Measurements from ENCODE around the gene THBD. TPM values are rescaled to one million over a fixed set of nuclear protein-coding genes. Genes with fewer than 3 reads are reported as not detected.

THBD gene
- total RNA-seq, 1 donor from 2014 or later: not detected

DNA sequence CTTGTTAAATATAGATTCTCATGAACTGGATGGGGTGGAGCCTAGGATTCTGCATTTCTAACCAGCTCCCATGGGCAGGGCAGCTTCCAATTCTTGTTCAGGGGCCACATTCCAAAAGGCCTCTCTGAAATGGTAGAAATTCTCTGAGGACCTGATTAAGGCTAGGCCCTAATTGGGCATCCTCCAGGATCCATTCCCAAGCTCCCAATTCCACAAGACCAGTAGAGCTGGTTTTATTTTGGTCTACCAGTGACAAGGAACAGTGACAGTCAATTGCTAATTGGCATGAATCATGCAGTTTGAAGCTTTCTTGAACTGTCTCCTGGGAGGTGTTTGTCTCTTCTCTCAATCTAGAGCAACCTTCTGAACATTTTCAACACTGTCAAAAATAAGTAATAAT lies 3.0 kb downstream of the THBD start:
- H3K27me3 Mint-ChIP-seq: peaks cover 55% of the 10 kb centered on the region
- no peaks in the 10 kb centered on the region for H3K36me3 Mint-ChIP-seq (ENCODE audit: low read depth)
- H3K9me3 Mint-ChIP-seq: no peaks in the 10 kb centered on the region
- intact Hi-C loops (cut with micrococcal nuclease): no loop called here
- H3K4me3 Mint-ChIP-seq: no peak overlapping the region
- peaks cover 4% of the 10 kb centered on the region for H3K4me1 Mint-ChIP-seq
- DNase-seq: no peak
- no peak overlapping the region for H3K27ac Mint-ChIP-seq

- H3K36me3 Mint-ChIP-seq (ENCODE audit: low read depth): no peaks in the 10 kb centered on the region
- H3K9me3 Mint-ChIP-seq: no peaks in the 10 kb centered on the region
- no peak for DNase-seq
- H3K27ac Mint-ChIP-seq: no peak overlapping the region
- H3K4me1 Mint-ChIP-seq: no peaks in the 10 kb centered on the region
- peaks cover 44% of the 10 kb centered on the region for H3K27me3 Mint-ChIP-seq
- H3K4me3 Mint-ChIP-seq: no peak overlapping the region
- intact Hi-C loops (cut with micrococcal nuclease): no loop called here
Measured at GRCh38 chr20:23043376-23043775, 6.1 kb downstream of the THBD start.

- H3K9me3 Mint-ChIP-seq: no peaks in the 10 kb centered on the region
- intact Hi-C loops (cut with micrococcal nuclease): no loop called here
- H3K4me3 Mint-ChIP-seq: no peak overlapping the region
- no peaks in the 10 kb centered on the region for H3K4me1 Mint-ChIP-seq
- H3K27me3 Mint-ChIP-seq: peaks cover 36% of the 10 kb centered on the region
- no peaks in the 10 kb centered on the region for H3K36me3 Mint-ChIP-seq (ENCODE audit: low read depth)
- no peak for DNase-seq
- no peak overlapping the region for H3K27ac Mint-ChIP-seq
Measured at GRCh38 chr20:23042270-23042669, 7.2 kb downstream of the THBD start.

GRCh38 chr20:23039885-23040508 lies 9.5 kb downstream of the THBD start:
- Mint-ChIP-seq H3K27me3 (peaks cover 24% of the 10 kb centered on the region), H3K4me3 (no peak overlapping the region)
- intact Hi-C loops (cut with micrococcal nuclease): no loop called here

GRCh38 chr20:23039136-23039875 lies 10.2 kb downstream of the THBD start:
- H3K9me3 Mint-ChIP-seq: no peaks in the 10 kb centered on the region
- no peaks in the 10 kb centered on the region for H3K4me1 Mint-ChIP-seq
- no peak overlapping the region for H3K27ac Mint-ChIP-seq
- H3K4me3 Mint-ChIP-seq: no peak overlapping the region
- intact Hi-C loops (cut with micrococcal nuclease): no loop called here
- H3K36me3 Mint-ChIP-seq (ENCODE audit: low read depth): no peaks in the 10 kb centered on the region
- no peak for DNase-seq
- peaks cover 21% of the 10 kb centered on the region for H3K27me3 Mint-ChIP-seq

More at GRCh38 chr20:23039885-23040508, 9.5 kb downstream of the THBD start:
- no peaks in the 10 kb centered on the region for H3K36me3 Mint-ChIP-seq (ENCODE audit: low read depth)
- DNase-seq: no peak
- no peaks in the 10 kb centered on the region for H3K9me3 Mint-ChIP-seq
- H3K27ac Mint-ChIP-seq: no peak overlapping the region
- H3K4me1 Mint-ChIP-seq: no peaks in the 10 kb centered on the region

DNA sequence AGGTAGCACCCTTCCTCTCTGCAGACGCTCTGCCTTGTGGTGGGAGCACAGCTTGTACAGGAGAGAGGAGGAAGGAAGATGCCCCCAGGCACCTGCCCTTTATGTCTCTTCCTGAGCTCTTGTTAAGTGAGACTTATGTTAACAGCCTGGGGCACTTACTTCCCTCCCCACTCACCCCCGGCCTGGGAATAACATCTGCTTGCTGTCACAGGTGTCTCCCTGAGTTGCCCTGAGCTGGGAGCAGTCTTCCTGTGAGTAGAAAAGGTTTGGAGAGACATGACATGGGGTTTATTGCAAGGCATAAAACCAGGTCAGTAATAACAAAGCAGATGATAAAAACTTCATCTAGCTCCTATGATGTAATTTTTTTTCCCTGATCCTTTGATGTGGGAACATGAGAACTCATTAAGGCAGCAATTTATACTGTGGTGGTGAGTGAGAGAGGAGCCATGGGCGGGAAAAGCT lies 12.4 kb downstream of the THBD start:
- peaks cover 15% of the 10 kb centered on the region for H3K27me3 Mint-ChIP-seq
- H3K4me1 Mint-ChIP-seq: no peaks in the 10 kb centered on the region
- no peaks in the 10 kb centered on the region for H3K9me3 Mint-ChIP-seq
- H3K27ac Mint-ChIP-seq: no peak overlapping the region
- intact Hi-C loops (cut with micrococcal nuclease): no loop called here
- H3K36me3 Mint-ChIP-seq (ENCODE audit: low read depth): no peaks in the 10 kb centered on the region
- DNase-seq: no peak
- H3K4me3 Mint-ChIP-seq: no peak overlapping the region

DNA sequence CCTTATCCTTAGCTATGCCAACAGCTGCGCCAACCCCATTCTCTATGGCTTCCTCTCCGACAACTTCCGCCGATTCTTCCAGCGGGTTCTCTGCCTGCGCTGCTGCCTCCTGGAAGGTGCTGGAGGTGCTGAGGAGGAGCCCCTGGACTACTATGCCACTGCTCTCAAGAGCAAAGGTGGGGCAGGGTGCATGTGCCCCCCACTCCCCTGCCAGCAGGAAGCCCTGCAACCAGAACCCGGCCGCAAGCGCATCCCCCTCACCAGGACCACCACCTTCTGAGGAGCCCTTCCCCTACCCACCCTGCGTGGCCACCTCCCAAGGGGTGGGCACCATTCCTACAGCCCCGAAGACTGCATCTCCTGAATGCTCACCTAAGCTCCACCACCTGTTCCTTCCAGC lies 13.1 kb downstream of the THBD start:
- Mint-ChIP-seq H3K27me3 (peaks cover 13% of the 10 kb centered on the region), H3K9me3 (no peaks in the 10 kb centered on the region), H3K27ac (no peak overlapping the region), H3K4me3 (no peak overlapping the region), H3K36me3 (ENCODE audit: low read depth) (no peaks in the 10 kb centered on the region), H3K4me1 (no peaks in the 10 kb centered on the region)
- intact Hi-C loops (cut with micrococcal nuclease): no loop called here
- no peak for DNase-seq

GRCh38 chr20:23035731-23036130 lies 13.7 kb downstream of the THBD start:
- Mint-ChIP-seq H3K27ac (no peak overlapping the region), H3K27me3 (peaks cover 13% of the 10 kb centered on the region), H3K36me3 (ENCODE audit: low read depth) (no peaks in the 10 kb centered on the region), H3K4me1 (no peaks in the 10 kb centered on the region), H3K9me3 (no peaks in the 10 kb centered on the region), H3K4me3 (no peak overlapping the region)
- intact Hi-C loops (cut with micrococcal nuclease): no loop called here
- DNase-seq: no peak

DNA sequence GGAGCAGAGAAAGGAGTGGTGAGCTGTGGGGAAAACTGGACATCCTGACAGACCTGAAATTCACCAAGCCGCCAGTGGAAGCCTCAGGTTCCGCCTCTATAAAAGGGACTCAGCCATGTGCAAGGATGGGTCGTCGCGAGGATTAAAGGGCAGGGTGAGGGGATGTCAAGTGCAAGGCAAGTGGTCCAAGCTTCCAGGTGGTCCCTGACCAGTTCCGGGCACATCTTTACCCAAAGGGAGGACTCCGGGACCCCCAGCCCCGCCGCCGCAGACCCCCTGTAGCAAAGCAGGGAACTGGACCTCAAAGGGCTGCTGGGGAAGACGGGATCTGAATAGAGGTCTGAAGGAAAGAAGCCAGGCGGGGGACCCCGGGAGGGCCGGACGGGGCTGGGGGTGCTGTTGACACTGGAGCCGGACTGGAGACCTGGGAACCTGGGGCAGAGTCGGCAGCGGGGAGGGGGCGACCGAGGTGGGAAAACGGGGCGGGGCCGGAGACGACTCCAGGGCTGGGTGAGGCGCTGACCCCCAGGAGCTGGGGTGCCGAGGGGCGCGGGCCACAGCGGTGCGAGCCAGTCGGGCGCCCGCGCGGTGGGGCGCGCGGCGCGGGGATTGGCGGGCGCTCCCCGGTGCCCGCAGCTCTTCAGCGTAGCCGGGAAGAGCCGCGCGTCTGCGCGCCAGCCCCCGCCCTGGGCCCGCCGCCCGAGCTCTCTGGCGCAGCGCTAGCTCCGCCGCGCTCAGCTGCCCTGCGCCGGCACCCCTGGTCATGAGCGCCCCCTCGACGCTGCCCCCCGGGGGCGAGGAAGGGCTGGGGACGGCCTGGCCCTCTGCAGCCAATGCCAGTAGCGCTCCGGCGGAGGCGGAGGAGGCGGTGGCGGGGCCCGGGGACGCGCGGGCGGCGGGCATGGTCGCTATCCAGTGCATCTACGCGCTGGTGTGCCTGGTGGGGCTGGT lies 14.5 kb downstream of the THBD start, which contains the start of gene SSTR4:
TSS of gene SSTR4 (plus strand) at position 592 of the 951 bp plus-strand sequence. CDS start at position 764, 172 bp downstream.
- no peak within 1 kb of the TSS for H3K4me3 Mint-ChIP-seq
- intact Hi-C loops (cut with micrococcal nuclease): no loop called here
- H3K27ac Mint-ChIP-seq: no peak within 1 kb of the TSS
- no peak for DNase-seq
- no peaks in the 10 kb centered on the region for H3K4me1 Mint-ChIP-seq
- no peaks in the 10 kb centered on the region for H3K36me3 Mint-ChIP-seq (ENCODE audit: low read depth)
- H3K27me3 Mint-ChIP-seq: peaks cover 10% of the 10 kb centered on the region
- no peaks in the 10 kb centered on the region for H3K9me3 Mint-ChIP-seq

- intact Hi-C loops (cut with micrococcal nuclease): no loop called here
- H3K27ac Mint-ChIP-seq: no peak overlapping the region
- no peaks in the 10 kb centered on the region for H3K9me3 Mint-ChIP-seq
- H3K4me3 Mint-ChIP-seq: no peak overlapping the region
- no peak for DNase-seq
- H3K27me3 Mint-ChIP-seq: peaks cover 10% of the 10 kb centered on the region
- no peaks in the 10 kb centered on the region for H3K4me1 Mint-ChIP-seq
- H3K36me3 Mint-ChIP-seq (ENCODE audit: low read depth): no peaks in the 10 kb centered on the region
Measured at GRCh38 chr20:23033918-23034317, 15.6 kb downstream of the THBD start.

DNA sequence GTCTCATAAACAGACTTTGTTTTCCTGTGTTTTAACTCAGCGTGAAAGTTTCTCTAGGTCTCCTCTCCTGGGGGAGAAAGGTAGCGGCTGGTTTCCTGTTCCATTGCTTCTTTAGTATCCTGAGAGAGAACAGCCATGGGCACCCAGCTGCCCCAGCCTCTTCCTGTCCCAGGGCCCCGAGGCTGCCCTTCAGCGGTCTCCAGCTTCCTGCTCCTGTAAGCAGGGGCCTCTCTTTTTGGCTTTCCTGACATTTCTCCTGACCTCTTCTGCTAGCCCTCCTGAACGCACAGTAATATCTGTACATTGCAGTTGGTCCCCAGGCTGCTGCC lies 16.8 kb downstream of the THBD start:
- H3K4me1 Mint-ChIP-seq: no peaks in the 10 kb centered on the region

DNA sequence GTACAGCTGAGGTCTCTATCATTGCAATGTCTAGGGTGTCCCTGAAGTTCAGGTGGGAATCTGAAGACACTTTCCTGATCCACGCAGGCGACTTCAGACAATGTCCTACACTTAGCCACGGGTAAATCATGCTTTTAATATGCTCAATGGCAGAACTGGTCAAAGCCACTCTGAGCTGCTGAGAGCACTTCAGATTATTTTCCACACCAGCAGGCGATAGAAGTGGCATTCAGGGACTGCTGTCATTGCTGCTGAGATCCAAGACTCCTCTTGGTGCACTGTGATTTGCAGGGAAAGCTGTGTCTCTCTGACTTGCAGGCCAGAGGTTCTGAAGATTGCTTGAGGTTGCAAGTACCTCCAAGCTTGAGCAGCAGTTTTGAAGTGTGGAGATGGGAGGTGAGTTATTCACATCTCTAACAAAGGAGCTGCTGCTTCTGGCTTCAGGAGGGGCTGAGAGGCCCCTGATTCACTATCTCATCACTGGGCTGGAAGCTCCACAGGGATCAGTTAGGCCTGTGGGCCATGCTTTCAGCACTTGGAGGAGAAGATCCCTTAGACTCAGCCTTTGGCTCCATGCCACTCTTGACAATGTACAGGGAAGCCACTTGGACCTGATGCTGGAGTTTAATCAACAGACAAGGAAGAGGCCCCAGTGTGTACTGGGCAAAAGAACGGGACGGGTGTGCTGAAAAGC lies 17.3 kb downstream of the THBD start:
- no peak overlapping the region for H3K27ac Mint-ChIP-seq
- intact Hi-C loops (cut with micrococcal nuclease): no loop called here
- DNase-seq: no peak
- no peaks in the 10 kb centered on the region for H3K4me1 Mint-ChIP-seq
- no peak overlapping the region for H3K4me3 Mint-ChIP-seq
- H3K36me3 Mint-ChIP-seq (ENCODE audit: low read depth): no peaks in the 10 kb centered on the region
- no peaks in the 10 kb centered on the region for H3K9me3 Mint-ChIP-seq
- H3K27me3 Mint-ChIP-seq: peaks cover 10% of the 10 kb centered on the region

More for the DNA sequence above, 16.8 kb downstream of the THBD start:
- Mint-ChIP-seq H3K27ac (no peak overlapping the region), H3K4me3 (no peak overlapping the region), H3K9me3 (no peaks in the 10 kb centered on the region), H3K36me3 (ENCODE audit: low read depth) (no peaks in the 10 kb centered on the region), H3K27me3 (peaks cover 10% of the 10 kb centered on the region)
- intact Hi-C loops (cut with micrococcal nuclease): no loop called here
- DNase-seq: no peak

DNA sequence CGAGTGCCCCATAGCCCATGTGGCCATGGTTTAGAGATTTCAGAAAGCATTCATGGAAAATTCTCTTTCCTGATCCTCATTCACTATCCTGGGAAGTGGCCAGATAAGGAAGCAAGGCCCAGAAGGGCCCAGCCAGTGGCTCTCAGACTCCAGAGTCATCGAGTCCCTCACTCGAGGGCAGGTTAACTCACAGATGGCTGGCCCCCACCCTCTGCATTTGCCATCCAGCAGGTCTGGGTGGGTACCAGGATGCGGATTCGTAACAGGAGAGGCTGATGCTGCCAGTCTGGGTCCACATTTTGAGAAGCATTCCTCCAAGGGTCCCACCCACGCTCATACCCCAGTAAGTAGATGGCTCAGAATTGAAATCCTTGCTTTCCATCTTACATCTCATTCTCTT lies 18.1 kb downstream of the THBD start:
- Mint-ChIP-seq H3K27me3 (peaks cover 6% of the 10 kb centered on the region), H3K27ac (no peak overlapping the region), H3K36me3 (ENCODE audit: low read depth) (no peaks in the 10 kb centered on the region), H3K9me3 (no peaks in the 10 kb centered on the region), H3K4me1 (no peaks in the 10 kb centered on the region), H3K4me3 (no peak overlapping the region)
- intact Hi-C loops (cut with micrococcal nuclease): no loop called here
- no peak for DNase-seq

Measured in activated CD4-positive, alpha-beta T cell treated with anti-CD3 and anti-CD28 coated beads, Interleukin-2, amount 10 ng/mL, durations not matched to agents 24 days and 14 days (primary cell).